ENCODE measurements around the gene C1R.

DNA sequence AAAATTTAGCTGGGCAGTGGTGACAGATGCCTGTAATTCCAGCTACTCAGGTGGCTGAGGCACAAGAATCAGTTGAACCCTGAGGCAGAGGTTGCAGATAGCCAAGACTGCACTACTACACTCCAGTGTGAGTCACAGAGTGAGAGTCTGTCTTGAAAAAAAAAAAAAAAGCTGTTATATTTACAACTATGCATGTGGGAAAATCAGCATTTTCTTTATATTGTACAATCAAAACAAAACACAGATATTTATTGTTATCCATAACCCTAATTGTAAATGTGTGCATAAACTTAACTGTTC lies 12.5 kb downstream of the C1R start:
- TF ChIP-seq, protein P1, sequence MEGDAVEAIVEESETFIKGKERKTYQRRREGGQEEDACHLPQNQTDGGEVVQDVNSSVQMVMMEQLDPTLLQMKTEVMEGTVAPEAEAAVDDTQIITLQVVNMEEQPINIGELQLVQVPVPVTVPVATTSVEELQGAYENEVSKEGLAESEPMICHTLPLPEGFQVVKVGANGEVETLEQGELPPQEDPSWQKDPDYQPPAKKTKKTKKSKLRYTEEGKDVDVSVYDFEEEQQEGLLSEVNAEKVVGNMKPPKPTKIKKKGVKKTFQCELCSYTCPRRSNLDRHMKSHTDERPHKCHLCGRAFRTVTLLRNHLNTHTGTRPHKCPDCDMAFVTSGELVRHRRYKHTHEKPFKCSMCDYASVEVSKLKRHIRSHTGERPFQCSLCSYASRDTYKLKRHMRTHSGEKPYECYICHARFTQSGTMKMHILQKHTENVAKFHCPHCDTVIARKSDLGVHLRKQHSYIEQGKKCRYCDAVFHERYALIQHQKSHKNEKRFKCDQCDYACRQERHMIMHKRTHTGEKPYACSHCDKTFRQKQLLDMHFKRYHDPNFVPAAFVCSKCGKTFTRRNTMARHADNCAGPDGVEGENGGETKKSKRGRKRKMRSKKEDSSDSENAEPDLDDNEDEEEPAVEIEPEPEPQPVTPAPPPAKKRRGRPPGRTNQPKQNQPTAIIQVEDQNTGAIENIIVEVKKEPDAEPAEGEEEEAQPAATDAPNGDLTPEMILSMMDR (IDR thresholded peaks at IDR 0.05; ENCODE audit: low read length) = no peak
- TF ChIP-seq EZH2 (optimal IDR thresholded peaks at IDR 0.05; ENCODE audit: low read depth, low read length) = no peak

All from MM.1S (cell line).